ENCODE data around the gene PROM1. TPM values are rescaled to one million over a fixed set of nuclear protein-coding genes. Genes with fewer than 3 reads are reported as not detected.

PROM1 gene
- total RNA-seq, 6 experiments from 2014 or later = 0.86 to 2.2 (median 1.3) TPM

DNA sequence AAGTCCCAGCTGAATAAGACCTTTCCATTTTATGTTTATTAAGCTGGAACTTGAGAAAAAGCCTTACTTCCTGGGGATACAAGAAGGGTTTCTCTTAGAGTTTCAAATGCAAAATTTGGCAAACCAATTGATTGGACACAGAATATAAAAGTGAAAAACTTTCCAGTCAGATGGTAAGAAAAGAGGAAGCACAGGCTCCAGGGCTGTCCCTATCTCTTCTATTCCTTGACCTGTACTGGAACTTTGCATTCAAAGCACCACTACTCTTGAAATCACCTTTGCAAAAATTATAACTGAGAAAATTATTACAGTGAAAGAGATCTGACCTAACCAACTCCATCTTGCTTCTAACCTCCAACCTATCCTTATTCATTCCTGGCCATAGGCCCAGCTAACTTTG lies 11.7 kb downstream of the PROM1 start:
- H3K36me3 ChIP-seq = no peaks in the 10 kb centered on the region
- H3K4me3 ChIP-seq = no peak overlapping the region
- ATAC-seq (no peak), DNase-seq (no peak)
- H3K27me3 ChIP-seq = no peaks in the 10 kb centered on the region
- H3K27ac ChIP-seq = no peak overlapping the region
- no peaks in the 10 kb centered on the region for H3K4me1 ChIP-seq
- intact Hi-C loops (cut with DNase I) = no loop called here
- H3K9me3 ChIP-seq = no peaks in the 10 kb centered on the region
- TF ChIP-seq, protein P1, sequence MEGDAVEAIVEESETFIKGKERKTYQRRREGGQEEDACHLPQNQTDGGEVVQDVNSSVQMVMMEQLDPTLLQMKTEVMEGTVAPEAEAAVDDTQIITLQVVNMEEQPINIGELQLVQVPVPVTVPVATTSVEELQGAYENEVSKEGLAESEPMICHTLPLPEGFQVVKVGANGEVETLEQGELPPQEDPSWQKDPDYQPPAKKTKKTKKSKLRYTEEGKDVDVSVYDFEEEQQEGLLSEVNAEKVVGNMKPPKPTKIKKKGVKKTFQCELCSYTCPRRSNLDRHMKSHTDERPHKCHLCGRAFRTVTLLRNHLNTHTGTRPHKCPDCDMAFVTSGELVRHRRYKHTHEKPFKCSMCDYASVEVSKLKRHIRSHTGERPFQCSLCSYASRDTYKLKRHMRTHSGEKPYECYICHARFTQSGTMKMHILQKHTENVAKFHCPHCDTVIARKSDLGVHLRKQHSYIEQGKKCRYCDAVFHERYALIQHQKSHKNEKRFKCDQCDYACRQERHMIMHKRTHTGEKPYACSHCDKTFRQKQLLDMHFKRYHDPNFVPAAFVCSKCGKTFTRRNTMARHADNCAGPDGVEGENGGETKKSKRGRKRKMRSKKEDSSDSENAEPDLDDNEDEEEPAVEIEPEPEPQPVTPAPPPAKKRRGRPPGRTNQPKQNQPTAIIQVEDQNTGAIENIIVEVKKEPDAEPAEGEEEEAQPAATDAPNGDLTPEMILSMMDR (IDR thresholded peaks at IDR 0.05) = no peak
- TF ChIP-seq POLR2A (IDR thresholded peaks at IDR 0.05) = no peak

DNA sequence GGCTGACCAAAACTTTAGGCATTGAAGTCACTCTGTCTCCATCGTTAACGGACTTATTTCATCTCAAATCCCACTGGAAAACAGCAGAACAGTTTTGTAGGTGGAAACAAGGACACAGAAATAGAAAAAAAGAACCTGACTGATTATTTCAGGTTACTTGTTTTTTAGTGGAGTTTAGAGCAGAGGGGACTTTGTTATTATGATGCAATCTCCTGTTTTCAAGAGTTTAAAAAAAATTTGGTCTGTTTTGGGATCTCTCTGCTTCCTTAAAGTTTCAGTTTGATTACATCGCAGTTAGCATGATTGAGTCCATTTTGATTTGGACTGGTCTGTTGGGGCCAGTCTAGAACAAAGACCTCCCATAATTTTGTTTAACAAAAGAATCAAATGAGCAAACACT lies 13.6 kb downstream of the PROM1 start:
- no peak for TF ChIP-seq POLR2A (IDR thresholded peaks at IDR 0.05)
- TF ChIP-seq, protein P1 (IDR thresholded peaks at IDR 0.05) = no peak
- H3K27ac ChIP-seq = no peak overlapping the region
- ATAC-seq (no peak), DNase-seq (no peak)
- intact Hi-C loops (cut with DNase I) = no loop called here
- H3K9me3 ChIP-seq = no peaks in the 10 kb centered on the region
- H3K4me1 ChIP-seq = no peaks in the 10 kb centered on the region
- 76% methylated on average over 3 of the region's 3 CpGs for WGBS (ENCODE audit: insufficient coverage, low coverage, low lambda C conversion rate, missing lambda C conversion rate)
- H3K36me3 ChIP-seq = no peaks in the 10 kb centered on the region
- no peak overlapping the region for H3K4me3 ChIP-seq
- H3K27me3 ChIP-seq = no peaks in the 10 kb centered on the region

DNA sequence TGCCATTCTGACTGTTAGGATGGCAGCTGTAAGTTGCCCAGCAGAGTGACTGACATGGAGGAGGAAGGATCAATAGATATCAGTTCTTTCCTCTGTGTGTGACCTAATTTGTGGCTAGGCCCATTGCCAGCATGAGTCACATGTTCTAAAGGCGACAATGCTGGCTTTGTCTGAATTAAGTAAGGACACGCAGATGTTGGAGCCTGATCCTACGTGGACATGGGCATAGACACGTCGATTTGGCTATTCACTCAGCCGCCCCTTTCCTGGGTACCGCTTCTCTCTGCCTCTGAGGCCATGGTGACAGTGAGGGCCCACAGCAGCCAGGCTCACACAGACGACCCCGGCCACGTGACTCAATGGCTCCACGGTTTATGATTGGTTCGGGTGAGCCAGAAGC lies 16.3 kb downstream of the PROM1 start:
- no peak for DNase-seq
- no peaks in the 10 kb centered on the region for H3K27me3 ChIP-seq
- no peak for TF ChIP-seq POLR2A (IDR thresholded peaks at IDR 0.05)
- TF ChIP-seq, protein P1 (IDR thresholded peaks at IDR 0.05) = no peak
- no peaks in the 10 kb centered on the region for H3K9me3 ChIP-seq
- no peak overlapping the region for H3K27ac ChIP-seq
- H3K4me3 ChIP-seq = no peak overlapping the region
- no peaks in the 10 kb centered on the region for H3K36me3 ChIP-seq
- 69% methylated on average over 8 of the region's 12 CpGs for WGBS (ENCODE audit: insufficient coverage, low coverage, low lambda C conversion rate, missing lambda C conversion rate)
- intact Hi-C loops (cut with DNase I) = no loop called here
- peak in 2 of 4 donors; percentile 37 to 45 for ATAC-seq
- no peaks in the 10 kb centered on the region for H3K4me1 ChIP-seq

DNA sequence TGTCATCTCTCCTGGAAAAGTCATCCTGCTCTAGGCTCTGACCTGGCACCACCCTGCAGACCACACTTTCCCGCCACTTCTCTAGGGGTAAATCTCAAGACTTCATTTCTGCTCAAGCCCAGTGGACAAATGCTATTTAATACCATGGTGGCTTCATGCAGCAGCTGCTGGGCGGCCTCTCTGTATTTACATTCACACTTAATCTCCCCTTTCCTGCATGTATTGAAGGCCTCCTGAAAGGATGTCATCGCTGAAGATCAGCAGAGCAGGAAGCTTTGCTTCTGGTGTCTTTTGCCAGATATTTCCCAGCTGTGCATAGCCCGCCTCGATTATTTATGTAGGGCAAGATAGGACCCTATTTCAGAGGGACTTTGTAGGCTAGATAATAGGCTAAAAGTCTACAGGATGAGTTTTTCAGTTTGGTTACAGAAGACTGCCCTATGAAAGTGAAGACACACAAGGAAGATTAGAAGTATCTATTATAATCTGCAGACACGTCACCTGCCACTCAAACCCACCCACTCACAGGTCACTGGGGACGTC lies 17.2 kb downstream of the PROM1 start:
- H3K27me3 ChIP-seq = no peaks in the 10 kb centered on the region
- no peak for DNase-seq
- no peak overlapping the region for H3K4me3 ChIP-seq
- H3K9me3 ChIP-seq = no peaks in the 10 kb centered on the region
- intact Hi-C loops (cut with DNase I) = no loop called here
- H3K4me1 ChIP-seq = no peaks in the 10 kb centered on the region
- WGBS (ENCODE audit: insufficient coverage, low coverage, low lambda C conversion rate, missing lambda C conversion rate) = 58% methylated on average over 6 of the region's 7 CpGs
- no peaks in the 10 kb centered on the region for H3K36me3 ChIP-seq
- ATAC-seq = no peak
- TF ChIP-seq POLR2A (IDR thresholded peaks at IDR 0.05) = no peak
- TF ChIP-seq, protein P1 (IDR thresholded peaks at IDR 0.05) = no peak
- no peak overlapping the region for H3K27ac ChIP-seq

DNA sequence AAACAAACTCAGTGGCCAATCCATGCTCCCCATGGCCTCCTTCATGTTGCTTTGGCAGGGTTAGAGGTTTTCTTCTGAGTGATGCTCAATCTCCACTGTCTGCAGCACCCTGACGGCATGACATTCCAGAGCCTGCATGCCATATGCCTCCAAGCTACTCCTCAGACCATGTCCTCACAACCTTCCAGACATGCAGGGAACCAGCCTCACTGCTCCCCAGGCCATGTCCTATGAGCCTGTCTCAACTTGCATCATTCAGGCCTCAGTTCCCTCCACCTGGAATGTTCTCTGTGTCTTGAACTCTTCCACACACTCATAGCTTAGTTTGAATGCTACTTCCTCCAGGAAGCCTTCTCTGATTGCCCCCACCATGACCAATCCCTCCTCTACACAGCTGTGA lies 18.8 kb downstream of the PROM1 start:
- H3K27me3 ChIP-seq = no peaks in the 10 kb centered on the region
- intact Hi-C loops (cut with DNase I) = no loop called here
- DNase-seq (no peak), ATAC-seq (no peak)
- WGBS (ENCODE audit: insufficient coverage, low coverage, low lambda C conversion rate, missing lambda C conversion rate) = 80% methylated on average over 1 of the region's 1 CpG
- H3K9me3 ChIP-seq = no peaks in the 10 kb centered on the region
- H3K4me1 ChIP-seq = no peaks in the 10 kb centered on the region
- no peak overlapping the region for H3K4me3 ChIP-seq
- H3K36me3 ChIP-seq = no peaks in the 10 kb centered on the region
- TF ChIP-seq, protein P1 (IDR thresholded peaks at IDR 0.05) = no peak
- TF ChIP-seq POLR2A (IDR thresholded peaks at IDR 0.05) = no peak
- H3K27ac ChIP-seq = no peak overlapping the region
